Activated naive CD4-positive, alpha-beta T cell treated with anti-CD3 and anti-CD28 coated beads, Interleukin-2, amount 10 ng/mL, durations not matched to agents 7 days and 5 days (primary cell): ENCODE data around the gene TXNDC5.
A peak's percentile ranks its signal among the peaks of the same experiment; 100 is the strongest.

Experiments
- CTCF ChIA-PET: fragments of 350-600 bp; sonication (Branson Sonifier 250); formaldehyde crosslinking; loops from one replicate; lab custom pipeline; 2021; ENCODE audit warnings: antibody characterized with exemption; lab: Charles Lee
- DNase-seq: peaks from one replicate; pipeline ENCODE4 v3.0.0-alpha.2; 2020
- H3K27ac Mint-ChIP-seq: one replicate; pipeline ENCODE4 v1.8.0; 2021; ENCODE audit warnings: mild to moderate bottlenecking, moderate library complexity, mixed read lengths
- H3K27me3 Mint-ChIP-seq: one replicate; pipeline ENCODE4 v1.8.0; 2021; ENCODE audit warnings: mild to moderate bottlenecking, mixed read lengths
- H3K36me3 Mint-ChIP-seq: one replicate; pipeline ENCODE4 v1.8.0; 2021; ENCODE audit warnings: mixed read lengths
- H3K4me1 Mint-ChIP-seq: one replicate; pipeline ENCODE4 v1.8.0; 2021; ENCODE audit warnings: mixed read lengths
- H3K4me3 Mint-ChIP-seq: one replicate; pipeline ENCODE4 v1.8.0; 2021; ENCODE audit warnings: mild to moderate bottlenecking, moderate library complexity, mixed read lengths
- H3K9me3 Mint-ChIP-seq: one replicate; pipeline ENCODE4 v1.8.0; 2021; ENCODE audit warnings: mixed read lengths

The TXNDC5 gene

DNA sequence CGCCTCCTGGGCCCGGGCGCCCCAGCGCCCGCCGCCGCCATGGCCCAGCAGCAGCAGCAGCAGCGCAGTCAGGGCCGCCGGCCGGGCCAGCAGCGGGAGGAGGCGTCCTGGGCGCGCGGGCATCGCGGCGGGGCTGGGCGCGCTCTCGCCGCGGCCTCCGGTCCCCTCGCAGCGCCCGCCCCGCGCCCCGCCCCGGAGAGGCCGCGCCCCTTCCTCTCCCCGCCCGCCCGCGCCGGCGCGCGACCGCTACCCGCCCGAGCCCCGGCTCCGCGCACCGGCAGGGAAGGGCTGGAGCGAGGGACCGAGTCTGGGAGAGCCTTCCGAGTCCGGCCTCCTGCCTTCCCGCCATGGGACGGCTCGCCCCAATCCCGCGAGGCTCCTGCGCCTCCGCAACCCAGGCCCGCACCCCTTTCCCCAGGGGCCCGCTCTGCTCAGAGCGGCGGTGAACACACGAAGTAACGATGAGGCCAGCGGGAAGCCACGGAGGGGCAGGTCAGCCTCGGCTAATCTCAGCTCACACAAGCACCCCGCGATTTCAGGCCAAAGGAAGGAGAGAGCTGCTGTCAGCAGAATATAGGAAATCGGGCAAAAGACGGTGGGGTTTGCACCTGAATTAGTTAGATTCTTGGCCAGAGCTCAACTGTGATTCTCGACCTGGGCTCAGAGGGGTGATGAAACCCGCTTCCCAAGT lies at the start of gene TXNDC5:
TSS of gene TXNDC5 (minus strand) at position 135 of the 691 bp plus-strand sequence. CDS start at position 123, 12 bp downstream.
- Mint-ChIP-seq H3K4me1 (peaks cover 21% of the 10 kb centered on the region), H3K4me3 (peak within 1 kb of the TSS; percentile 73), H3K27ac (no peak within 1 kb of the TSS), H3K27me3 (no peaks in the 10 kb centered on the region), H3K9me3 (no peaks in the 10 kb centered on the region), H3K36me3 (peaks cover 1% of the 10 kb centered on the region)
- CTCF ChIA-PET = no interaction called here
- peak; percentile 79 for DNase-seq

DNA sequence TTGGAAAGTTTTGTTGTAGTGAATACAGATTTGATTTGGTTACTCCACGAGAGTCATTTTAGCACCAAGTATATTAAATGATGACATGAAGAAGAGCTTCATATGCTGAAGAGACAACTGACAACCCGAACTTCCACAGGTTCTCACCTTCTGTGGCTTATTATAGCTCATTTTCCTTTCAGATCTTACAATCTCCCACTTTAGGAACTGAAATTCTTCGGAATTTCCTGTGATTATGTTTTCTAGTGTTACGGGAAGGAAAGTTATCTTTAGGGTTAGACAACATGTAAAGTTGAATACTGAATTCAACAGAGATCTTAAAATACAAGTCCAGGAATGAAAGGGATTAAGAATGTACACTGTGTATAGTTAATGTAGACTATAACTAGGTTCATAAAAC lies 49.6 kb upstream of the TXNDC5 start:
- no peaks in the 10 kb centered on the region for H3K4me1 Mint-ChIP-seq
- H3K9me3 Mint-ChIP-seq = peaks cover 2% of the 10 kb centered on the region
- CTCF ChIA-PET = interaction anchor here (1.1 kb wide), 1 partner anchor 46 kb away, joined by 3 read pairs; no protein-coding TSS in a partner anchor
- H3K4me3 Mint-ChIP-seq = no peak overlapping the region
- no peak overlapping the region for H3K27ac Mint-ChIP-seq
- DNase-seq = no peak
- no peaks in the 10 kb centered on the region for H3K36me3 Mint-ChIP-seq
- no peaks in the 10 kb centered on the region for H3K27me3 Mint-ChIP-seq

DNA sequence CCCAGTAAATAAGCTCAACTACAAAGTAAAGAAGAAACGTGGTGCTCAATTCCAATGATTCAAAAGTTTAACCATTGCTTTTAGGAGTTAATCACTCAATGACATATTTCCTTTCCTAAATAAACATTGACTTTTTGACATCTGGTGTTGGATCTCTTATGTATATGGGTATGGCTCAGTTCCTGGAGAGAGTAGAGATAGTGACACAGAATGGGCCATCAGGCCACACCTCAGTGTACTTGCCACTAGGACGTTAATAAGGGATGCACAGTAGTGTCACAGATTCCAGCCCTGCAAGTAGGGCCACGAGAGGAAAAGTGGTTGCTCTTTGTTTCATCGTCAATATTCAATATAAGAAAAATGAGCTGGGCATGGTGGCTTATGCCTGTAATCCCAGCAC lies 48.9 kb upstream of the TXNDC5 start:
- Mint-ChIP-seq H3K9me3 (peaks cover 1% of the 10 kb centered on the region), H3K4me3 (no peak overlapping the region), H3K27ac (no peak overlapping the region), H3K36me3 (no peaks in the 10 kb centered on the region), H3K27me3 (no peaks in the 10 kb centered on the region), H3K4me1 (no peaks in the 10 kb centered on the region)
- CTCF ChIA-PET = interaction anchor here (1.1 kb wide), 1 partner anchor 46 kb away, joined by 3 read pairs; no protein-coding TSS in a partner anchor
- no peak for DNase-seq

DNA sequence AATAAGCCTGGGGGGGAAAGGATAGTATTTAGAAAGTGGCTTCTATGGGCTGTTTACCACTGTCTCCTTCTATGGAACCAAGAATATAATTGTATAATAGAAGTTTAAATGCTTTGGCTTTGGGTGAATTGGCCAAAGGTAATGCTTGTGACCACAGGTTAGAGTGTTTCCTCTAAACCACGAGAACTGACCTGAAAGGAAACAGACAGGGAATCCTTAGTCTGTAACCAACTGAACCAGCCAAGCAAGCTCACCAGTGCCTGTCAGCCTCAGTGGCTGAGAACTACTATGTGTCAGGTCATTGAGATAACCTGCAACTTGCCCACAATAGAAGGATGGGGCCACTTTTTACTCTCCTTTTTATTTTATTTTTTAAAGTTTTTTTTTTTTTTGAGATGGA lies 47.9 kb upstream of the TXNDC5 start:
- H3K9me3 Mint-ChIP-seq = peaks cover 1% of the 10 kb centered on the region
- H3K4me1 Mint-ChIP-seq = no peaks in the 10 kb centered on the region
- CTCF ChIA-PET = no interaction called here
- H3K4me3 Mint-ChIP-seq = no peak overlapping the region
- no peak overlapping the region for H3K27ac Mint-ChIP-seq
- H3K36me3 Mint-ChIP-seq = no peaks in the 10 kb centered on the region
- H3K27me3 Mint-ChIP-seq = no peaks in the 10 kb centered on the region
- DNase-seq = no peak

DNA sequence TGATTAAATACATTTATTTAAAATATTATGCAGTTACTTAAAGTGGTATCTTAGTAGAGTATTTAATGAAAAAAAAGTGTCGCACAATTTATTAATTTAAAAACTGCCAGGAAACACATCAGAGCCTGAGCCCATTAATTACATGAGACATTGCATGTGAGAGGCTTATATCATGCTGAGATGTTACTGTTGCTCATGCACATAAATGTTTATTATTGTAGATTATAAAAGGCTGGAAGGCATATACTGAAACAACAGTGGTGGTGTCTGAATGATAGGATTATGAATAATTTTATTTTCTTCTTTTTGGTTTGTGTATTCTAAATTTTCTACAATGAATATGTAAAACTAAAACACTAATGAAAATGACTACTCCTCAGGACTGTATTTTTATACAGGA lies 45.7 kb upstream of the TXNDC5 start:
- DNase-seq = no peak
- Mint-ChIP-seq H3K27me3 (no peaks in the 10 kb centered on the region), H3K9me3 (peaks cover 1% of the 10 kb centered on the region), H3K27ac (no peak overlapping the region), H3K36me3 (no peaks in the 10 kb centered on the region), H3K4me3 (no peak overlapping the region), H3K4me1 (no peaks in the 10 kb centered on the region)
- CTCF ChIA-PET = no interaction called here

DNA sequence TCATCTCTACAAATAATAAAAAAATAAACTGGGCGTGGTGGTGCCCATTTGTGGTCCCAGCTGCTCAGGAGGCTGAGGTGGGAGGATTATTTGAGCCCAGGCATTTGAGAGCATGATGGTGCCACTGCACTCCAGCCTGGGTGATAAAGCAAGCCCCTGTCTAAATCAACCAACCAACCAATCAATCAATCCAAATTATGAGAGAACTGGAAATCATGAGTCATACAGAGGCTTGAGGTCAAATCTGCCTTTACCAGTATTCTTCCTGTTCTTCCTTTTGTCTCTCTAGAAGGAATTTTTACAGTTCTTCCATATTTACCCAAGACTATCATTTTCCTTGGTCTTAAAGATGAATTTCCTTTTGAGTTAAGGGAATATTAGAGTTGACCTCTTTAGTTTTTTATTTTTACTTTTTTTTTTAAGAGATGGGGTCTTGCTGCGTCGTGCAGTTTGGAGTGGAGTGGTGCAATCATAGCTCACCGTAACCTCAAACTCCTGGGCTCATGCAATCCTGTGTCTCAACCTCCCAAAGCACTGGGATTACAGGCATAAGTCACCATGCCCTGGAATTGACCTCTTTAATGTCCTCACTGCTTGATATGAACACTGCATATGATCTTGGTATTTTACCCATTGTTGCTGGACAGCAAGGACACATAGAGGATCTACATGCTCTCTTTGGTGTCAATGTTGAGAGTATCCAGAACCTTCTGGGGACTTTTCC lies 44.1 kb upstream of the TXNDC5 start:
- H3K4me1 Mint-ChIP-seq = no peaks in the 10 kb centered on the region
- CTCF ChIA-PET = no interaction called here
- no peak overlapping the region for H3K4me3 Mint-ChIP-seq
- no peak overlapping the region for H3K27ac Mint-ChIP-seq
- no peaks in the 10 kb centered on the region for H3K27me3 Mint-ChIP-seq
- no peaks in the 10 kb centered on the region for H3K36me3 Mint-ChIP-seq
- H3K9me3 Mint-ChIP-seq = no peaks in the 10 kb centered on the region
- no peak for DNase-seq

DNA sequence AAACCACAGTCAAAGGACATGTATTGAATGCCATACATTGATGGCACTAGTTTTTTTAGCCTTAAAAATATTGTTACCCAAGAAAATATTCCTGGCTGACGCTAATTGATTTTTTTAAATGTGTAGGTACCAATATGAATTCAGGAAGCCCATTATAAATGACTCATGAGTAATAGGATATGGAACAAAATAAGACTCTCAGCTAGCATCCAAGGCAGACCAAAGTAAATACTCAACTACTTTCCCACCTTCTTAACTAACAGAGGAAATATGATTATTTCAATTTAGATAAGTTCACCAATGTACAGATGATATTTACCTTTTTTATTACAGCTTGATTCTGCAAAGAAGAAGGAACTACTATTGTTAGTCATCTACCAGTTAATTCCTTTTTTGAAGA lies 43.2 kb upstream of the TXNDC5 start:
- no peak for DNase-seq
- H3K27me3 Mint-ChIP-seq = no peaks in the 10 kb centered on the region
- no peaks in the 10 kb centered on the region for H3K36me3 Mint-ChIP-seq
- no peak overlapping the region for H3K4me3 Mint-ChIP-seq
- H3K4me1 Mint-ChIP-seq = no peaks in the 10 kb centered on the region
- no peak overlapping the region for H3K27ac Mint-ChIP-seq
- CTCF ChIA-PET = no interaction called here
- H3K9me3 Mint-ChIP-seq = peaks cover 1% of the 10 kb centered on the region

DNA sequence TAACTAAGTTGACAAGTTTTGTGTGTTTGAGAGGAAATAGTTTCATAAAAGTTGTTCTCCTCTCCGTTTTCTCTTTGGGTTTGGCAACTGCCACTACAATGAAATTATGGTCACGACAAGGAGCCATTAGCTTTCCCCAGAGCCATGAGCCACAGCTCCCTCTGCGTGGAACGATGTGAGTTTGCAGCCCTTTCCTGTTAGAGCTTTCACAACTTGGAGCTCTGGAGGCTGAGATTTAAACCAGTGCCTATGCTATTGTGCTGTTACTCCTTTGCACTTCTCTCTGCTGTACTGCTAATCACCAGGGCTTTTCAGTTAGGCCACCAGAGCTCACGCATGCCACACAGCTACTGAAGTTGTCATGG lies 29.3 kb upstream of the TXNDC5 start:
- CTCF ChIA-PET = no interaction called here
- no peak overlapping the region for H3K4me3 Mint-ChIP-seq

DNA sequence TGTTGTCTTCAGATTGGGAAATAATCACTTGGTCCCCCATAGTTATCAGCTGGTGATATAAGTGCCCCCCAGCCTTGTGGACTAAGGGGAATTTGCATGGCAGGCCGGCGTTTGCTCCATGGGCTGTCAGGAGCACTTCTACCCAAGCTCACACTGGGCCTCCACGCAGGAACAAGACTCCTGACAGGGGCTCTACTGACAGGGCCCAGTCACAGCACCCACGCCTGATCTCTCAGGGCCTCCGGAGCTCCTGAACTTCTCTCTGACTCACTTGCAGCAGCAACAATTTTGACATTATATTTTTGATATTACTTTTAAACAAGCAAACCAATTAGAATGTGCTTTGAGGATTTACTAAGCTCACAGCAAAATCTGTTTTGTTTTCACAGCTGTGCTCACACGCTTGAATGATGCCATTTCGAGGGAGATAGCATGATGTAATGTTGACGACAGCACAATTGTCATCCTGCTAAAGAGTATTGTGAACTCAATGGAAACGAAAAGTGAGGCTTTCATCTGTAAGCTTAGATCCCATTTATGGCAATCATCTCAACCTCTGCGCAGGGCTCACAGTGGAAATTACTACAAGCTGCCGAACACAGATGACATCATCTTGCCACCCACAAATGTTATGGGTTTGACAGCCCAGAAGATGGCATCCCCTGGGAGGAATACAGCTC lies 28.7 kb upstream of the TXNDC5 start:
- H3K27ac Mint-ChIP-seq = no peak overlapping the region
- CTCF ChIA-PET = no interaction called here

More for the DNA sequence above, 29.3 kb upstream of the TXNDC5 start:
- no peaks in the 10 kb centered on the region for H3K9me3 Mint-ChIP-seq
- no peak overlapping the region for H3K27ac Mint-ChIP-seq
- H3K36me3 Mint-ChIP-seq = no peaks in the 10 kb centered on the region
- DNase-seq = no peak
- H3K27me3 Mint-ChIP-seq = peaks cover 8% of the 10 kb centered on the region
- H3K4me1 Mint-ChIP-seq = no peaks in the 10 kb centered on the region

DNA sequence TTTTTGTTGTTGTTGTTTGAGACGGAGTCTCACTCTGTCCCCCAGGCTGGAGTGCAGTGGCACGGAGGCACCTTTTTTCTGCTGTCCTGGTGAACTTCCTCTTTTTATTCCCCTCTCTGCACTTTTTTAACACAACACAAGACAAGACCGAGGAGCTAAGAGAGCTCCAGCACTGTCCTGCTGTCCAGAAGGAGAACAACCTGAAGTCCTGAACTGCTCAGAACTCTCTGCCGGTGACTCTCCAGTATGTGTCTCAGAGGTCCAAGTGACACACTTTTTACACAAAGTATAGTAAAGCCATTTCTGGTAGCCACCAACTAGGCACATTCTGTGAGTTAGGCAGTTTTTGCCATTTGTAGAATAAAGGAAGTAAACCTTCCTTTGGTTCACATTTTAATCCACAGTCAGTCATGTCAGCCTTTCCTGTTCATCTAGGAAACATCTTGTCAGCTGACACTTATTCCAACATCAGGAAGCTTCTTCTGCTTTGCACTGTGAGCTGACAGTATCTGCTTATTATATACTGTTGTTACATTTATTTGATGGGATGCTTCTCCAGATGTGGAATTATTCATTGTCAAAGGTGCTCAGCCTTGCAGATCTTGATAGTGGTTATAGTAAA lies 28.1 kb upstream of the TXNDC5 start:
- Mint-ChIP-seq H3K27me3 (peaks cover 9% of the 10 kb centered on the region), H3K27ac (no peak overlapping the region), H3K9me3 (no peaks in the 10 kb centered on the region), H3K36me3 (no peaks in the 10 kb centered on the region), H3K4me3 (no peak overlapping the region), H3K4me1 (no peaks in the 10 kb centered on the region)
- no peak for DNase-seq
- CTCF ChIA-PET = no interaction called here

More for the DNA sequence above, 28.7 kb upstream of the TXNDC5 start:
- Mint-ChIP-seq H3K4me3 (no peak overlapping the region), H3K4me1 (no peaks in the 10 kb centered on the region), H3K36me3 (no peaks in the 10 kb centered on the region), H3K9me3 (no peaks in the 10 kb centered on the region), H3K27me3 (peaks cover 9% of the 10 kb centered on the region)
- no peak for DNase-seq

DNA sequence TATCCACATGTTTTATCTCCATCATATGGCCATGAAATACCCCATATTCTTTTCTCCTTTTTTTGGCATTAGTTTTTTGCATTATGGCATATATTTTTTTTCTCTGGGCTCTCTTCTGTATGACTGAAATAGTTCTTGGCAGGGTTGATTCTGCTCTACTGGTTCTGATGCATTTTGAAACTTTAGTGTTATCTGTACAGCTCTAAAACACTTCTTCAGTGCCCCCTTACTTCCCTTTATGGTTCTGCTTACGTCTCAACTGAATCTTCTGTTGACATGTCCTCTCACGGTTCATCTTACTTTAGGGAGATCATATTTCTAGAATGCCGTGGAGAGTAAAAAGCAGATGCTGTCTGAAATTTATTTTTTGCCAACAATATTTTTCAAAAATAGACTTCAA lies 23.2 kb upstream of the TXNDC5 start:
- Mint-ChIP-seq H3K4me1 (no peaks in the 10 kb centered on the region), H3K9me3 (no peaks in the 10 kb centered on the region), H3K36me3 (no peaks in the 10 kb centered on the region), H3K27me3 (peaks cover 15% of the 10 kb centered on the region), H3K4me3 (no peak overlapping the region), H3K27ac (no peak overlapping the region)
- CTCF ChIA-PET = no interaction called here
- DNase-seq = no peak

DNA sequence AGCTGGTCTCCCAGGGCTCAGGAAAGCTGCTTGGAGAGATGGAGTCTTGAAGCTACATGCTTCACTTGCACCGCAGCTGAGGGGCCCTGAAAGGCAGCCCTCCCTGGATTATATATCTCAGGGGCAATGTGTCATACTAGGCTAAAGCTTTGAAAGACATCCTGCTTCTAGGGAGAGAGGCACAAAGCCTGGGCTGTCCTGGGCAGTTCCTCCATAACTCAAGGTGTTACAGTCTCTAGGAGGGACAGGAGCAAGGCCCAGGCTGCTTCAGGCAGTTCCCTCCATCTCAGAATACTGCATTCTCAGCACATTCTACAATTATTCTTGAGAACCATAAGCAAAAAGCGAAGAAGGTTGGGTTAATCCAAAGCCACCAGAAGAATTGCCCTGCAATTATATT lies 22.0 kb upstream of the TXNDC5 start:
- DNase-seq = no peak
- H3K27ac Mint-ChIP-seq = no peak overlapping the region
- no peaks in the 10 kb centered on the region for H3K4me1 Mint-ChIP-seq
- H3K9me3 Mint-ChIP-seq = no peaks in the 10 kb centered on the region
- CTCF ChIA-PET = no interaction called here
- peaks cover 10% of the 10 kb centered on the region for H3K27me3 Mint-ChIP-seq
- H3K4me3 Mint-ChIP-seq = no peak overlapping the region
- H3K36me3 Mint-ChIP-seq = no peaks in the 10 kb centered on the region

DNA sequence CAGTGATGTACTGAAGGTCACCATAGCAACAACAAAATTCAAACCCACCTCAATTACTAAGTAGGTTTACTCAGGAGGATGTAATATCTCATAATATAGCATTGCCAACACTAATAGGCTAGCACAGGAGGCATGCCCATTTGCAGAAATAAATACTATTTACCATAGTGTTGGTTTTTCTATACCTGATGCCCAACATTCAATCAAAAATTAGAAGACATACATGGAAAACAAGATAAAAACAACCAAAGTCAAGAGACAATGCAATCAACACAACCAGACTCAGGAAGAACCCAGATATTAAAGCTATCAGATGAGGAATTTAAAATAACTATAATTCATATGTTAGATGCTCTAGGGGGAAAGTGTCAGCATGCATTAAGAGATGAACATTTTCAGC lies 14.3 kb upstream of the TXNDC5 start:
- H3K36me3 Mint-ChIP-seq = no peaks in the 10 kb centered on the region
- H3K27me3 Mint-ChIP-seq = peaks cover 11% of the 10 kb centered on the region
- no peak overlapping the region for H3K27ac Mint-ChIP-seq
- H3K4me1 Mint-ChIP-seq = no peaks in the 10 kb centered on the region
- no peak overlapping the region for H3K4me3 Mint-ChIP-seq
- H3K9me3 Mint-ChIP-seq = peaks cover 4% of the 10 kb centered on the region
- CTCF ChIA-PET = no interaction called here
- no peak for DNase-seq

DNA sequence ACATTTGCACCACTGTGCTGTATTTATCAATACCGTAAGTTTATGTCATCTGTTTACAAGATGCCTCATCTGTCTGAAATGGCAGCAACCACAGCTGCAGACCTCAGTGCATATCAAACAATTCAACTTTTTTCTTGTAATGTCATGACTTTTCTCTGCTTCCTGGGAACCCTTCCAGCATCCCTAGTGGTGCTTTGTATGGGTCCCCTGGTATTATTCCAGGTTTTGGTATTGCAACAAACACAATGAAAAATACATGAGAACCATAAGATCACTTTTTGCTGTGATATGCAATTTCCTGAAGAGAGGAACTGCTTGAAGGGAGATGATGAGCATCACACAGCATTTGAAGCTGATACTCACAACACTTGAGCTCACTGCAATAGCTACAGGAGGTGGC lies 12.0 kb upstream of the TXNDC5 start:
- no peak overlapping the region for H3K27ac Mint-ChIP-seq
- DNase-seq = no peak
- CTCF ChIA-PET = no interaction called here
- H3K9me3 Mint-ChIP-seq = peaks cover 4% of the 10 kb centered on the region
- no peaks in the 10 kb centered on the region for H3K36me3 Mint-ChIP-seq
- H3K4me3 Mint-ChIP-seq = no peak overlapping the region
- H3K27me3 Mint-ChIP-seq = peaks cover 11% of the 10 kb centered on the region
- H3K4me1 Mint-ChIP-seq = no peaks in the 10 kb centered on the region
